ENCODE data around the gene ATG10.

ATG10 gene

GRCh38 chr5:82275216-82275664 is 303.4 kb downstream of the ATG10 start:
- Histone ChIP-seq H3K9ac (ENCODE audit: low read length) (peak overlapping the region; percentile 33), H3K9me3 (ENCODE audit: control insufficient read depth, low read depth, low read length) (no peaks in the 10 kb centered on the region), H3K27ac (ENCODE audit: low read length) (no peak overlapping the region), H3K27me3 (ENCODE audit: control insufficient read depth, insufficient read depth, low read length) (no peaks in the 10 kb centered on the region), H3K4me1 (ENCODE audit: control insufficient read depth, low read depth, low read length) (peaks cover 23% of the 10 kb centered on the region), H3K4me3 (ENCODE audit: low read length) (peak overlapping the region; percentile 6), H3K36me3 (ENCODE audit: control insufficient read depth, low read depth, low read length) (peaks cover 33% of the 10 kb centered on the region)

GRCh38 chr5:82276800-82277612 is 305.2 kb downstream of the ATG10 start:
- peaks cover 33% of the 10 kb centered on the region for H3K36me3 ChIP-seq (ENCODE audit: control insufficient read depth, low read depth, low read length)

GRCh38 chr5:82277613-82277986 is 305.8 kb downstream of the ATG10 start:
- Histone ChIP-seq H3K27ac (ENCODE audit: low read length) (peak overlapping the region; percentile 97), H3K4me1 (ENCODE audit: control insufficient read depth, low read depth, low read length) (peaks cover 18% of the 10 kb centered on the region), H3K27me3 (ENCODE audit: control insufficient read depth, insufficient read depth, low read length) (no peaks in the 10 kb centered on the region), H3K36me3 (ENCODE audit: control insufficient read depth, low read depth, low read length) (peaks cover 33% of the 10 kb centered on the region), H3K9ac (ENCODE audit: low read length) (peak overlapping the region; percentile 100), H3K9me3 (ENCODE audit: control insufficient read depth, low read depth, low read length) (no peaks in the 10 kb centered on the region), H3K4me3 (ENCODE audit: low read length) (peak overlapping the region; percentile 99)

More at GRCh38 chr5:82276800-82277612, 305.2 kb downstream of the ATG10 start:
- Histone ChIP-seq H3K9ac (ENCODE audit: low read length) (peak overlapping the region; percentile 100), H3K4me3 (ENCODE audit: low read length) (peak overlapping the region; percentile 99), H3K27ac (ENCODE audit: low read length) (peak overlapping the region; percentile 97), H3K4me1 (ENCODE audit: control insufficient read depth, low read depth, low read length) (peaks cover 18% of the 10 kb centered on the region), H3K27me3 (ENCODE audit: control insufficient read depth, insufficient read depth, low read length) (no peaks in the 10 kb centered on the region), H3K9me3 (ENCODE audit: control insufficient read depth, low read depth, low read length) (no peaks in the 10 kb centered on the region)

GRCh38 chr5:82277987-82278710 is 306.3 kb downstream of the ATG10 start, which contains the start of gene RPS23:
RPS23 (minus strand) TSS chr5:82278354; CDS start chr5:82278323, 31 bp downstream.
- Histone ChIP-seq H3K4me1 (ENCODE audit: control insufficient read depth, low read depth, low read length) (peaks cover 18% of the 10 kb centered on the region), H3K4me3 (ENCODE audit: low read length) (peak within 1 kb of the TSS; percentile 99), H3K9me3 (ENCODE audit: control insufficient read depth, low read depth, low read length) (no peaks in the 10 kb centered on the region), H3K36me3 (ENCODE audit: control insufficient read depth, low read depth, low read length) (peaks cover 33% of the 10 kb centered on the region), H3K27ac (ENCODE audit: low read length) (peak within 1 kb of the TSS; percentile 97), H3K9ac (ENCODE audit: low read length) (peak within 1 kb of the TSS; percentile 100), H3K27me3 (ENCODE audit: control insufficient read depth, insufficient read depth, low read length) (no peaks in the 10 kb centered on the region)

- H3K9me3 ChIP-seq (ENCODE audit: control insufficient read depth, low read depth, low read length): no peaks in the 10 kb centered on the region
- peaks cover 18% of the 10 kb centered on the region for H3K4me1 ChIP-seq (ENCODE audit: control insufficient read depth, low read depth, low read length)
- H3K9ac ChIP-seq (ENCODE audit: low read length): peak overlapping the region; percentile 100
- H3K27ac ChIP-seq (ENCODE audit: low read length): peak overlapping the region; percentile 97
- H3K27me3 ChIP-seq (ENCODE audit: control insufficient read depth, insufficient read depth, low read length): no peaks in the 10 kb centered on the region
- peaks cover 33% of the 10 kb centered on the region for H3K36me3 ChIP-seq (ENCODE audit: control insufficient read depth, low read depth, low read length)
- H3K4me3 ChIP-seq (ENCODE audit: low read length): peak overlapping the region; percentile 99
Measured at GRCh38 chr5:82278711-82279370, 307.0 kb downstream of the ATG10 start.

GRCh38 chr5:82283893-82284292 is 312.1 kb downstream of the ATG10 start:
- Histone ChIP-seq H3K27ac (ENCODE audit: low read length) (no peak overlapping the region), H3K4me3 (ENCODE audit: low read length) (no peak overlapping the region), H3K9me3 (ENCODE audit: control insufficient read depth, low read depth, low read length) (no peaks in the 10 kb centered on the region), H3K27me3 (ENCODE audit: control insufficient read depth, insufficient read depth, low read length) (no peaks in the 10 kb centered on the region), H3K9ac (ENCODE audit: low read length) (no peak overlapping the region), H3K4me1 (ENCODE audit: control insufficient read depth, low read depth, low read length) (no peaks in the 10 kb centered on the region), H3K36me3 (ENCODE audit: control insufficient read depth, low read depth, low read length) (no peaks in the 10 kb centered on the region)

- H3K27me3 ChIP-seq (ENCODE audit: control insufficient read depth, insufficient read depth, low read length): no peaks in the 10 kb centered on the region
- no peak overlapping the region for H3K27ac ChIP-seq (ENCODE audit: low read length)
- no peak overlapping the region for H3K4me3 ChIP-seq (ENCODE audit: low read length)
- peaks cover 5% of the 10 kb centered on the region for H3K4me1 ChIP-seq (ENCODE audit: control insufficient read depth, low read depth, low read length)
- H3K36me3 ChIP-seq (ENCODE audit: control insufficient read depth, low read depth, low read length): no peaks in the 10 kb centered on the region
- no peaks in the 10 kb centered on the region for H3K9me3 ChIP-seq (ENCODE audit: control insufficient read depth, low read depth, low read length)
- no peak overlapping the region for H3K9ac ChIP-seq (ENCODE audit: low read length)
Measured at GRCh38 chr5:82285206-82285605, 313.4 kb downstream of the ATG10 start.

GRCh38 chr5:82287625-82288024 is 315.8 kb downstream of the ATG10 start:
- Histone ChIP-seq H3K4me1 (ENCODE audit: control insufficient read depth, low read depth, low read length) (peaks cover 14% of the 10 kb centered on the region), H3K9ac (ENCODE audit: low read length) (no peak overlapping the region), H3K36me3 (ENCODE audit: control insufficient read depth, low read depth, low read length) (no peaks in the 10 kb centered on the region), H3K27me3 (ENCODE audit: control insufficient read depth, insufficient read depth, low read length) (no peaks in the 10 kb centered on the region), H3K9me3 (ENCODE audit: control insufficient read depth, low read depth, low read length) (no peaks in the 10 kb centered on the region), H3K27ac (ENCODE audit: low read length) (no peak overlapping the region), H3K4me3 (ENCODE audit: low read length) (no peak overlapping the region)

GRCh38 chr5:82290005-82290404 is 318.2 kb downstream of the ATG10 start:
- no peak overlapping the region for H3K9ac ChIP-seq (ENCODE audit: low read length)
- H3K9me3 ChIP-seq (ENCODE audit: control insufficient read depth, low read depth, low read length): no peaks in the 10 kb centered on the region
- H3K27me3 ChIP-seq (ENCODE audit: control insufficient read depth, insufficient read depth, low read length): no peaks in the 10 kb centered on the region
- H3K36me3 ChIP-seq (ENCODE audit: control insufficient read depth, low read depth, low read length): no peaks in the 10 kb centered on the region
- H3K4me3 ChIP-seq (ENCODE audit: low read length): no peak overlapping the region
- peaks cover 25% of the 10 kb centered on the region for H3K4me1 ChIP-seq (ENCODE audit: control insufficient read depth, low read depth, low read length)
- no peak overlapping the region for H3K27ac ChIP-seq (ENCODE audit: low read length)

- no peaks in the 10 kb centered on the region for H3K9me3 ChIP-seq (ENCODE audit: control insufficient read depth, low read depth, low read length)
- H3K27ac ChIP-seq (ENCODE audit: low read length): no peak overlapping the region
Measured at GRCh38 chr5:82290908-82291307, 319.1 kb downstream of the ATG10 start.

GRCh38 chr5:82291420-82291819 is 319.6 kb downstream of the ATG10 start:
- H3K4me1 ChIP-seq (ENCODE audit: control insufficient read depth, low read depth, low read length): peaks cover 38% of the 10 kb centered on the region
- H3K9ac ChIP-seq (ENCODE audit: low read length): no peak overlapping the region
- H3K9me3 ChIP-seq (ENCODE audit: control insufficient read depth, low read depth, low read length): no peaks in the 10 kb centered on the region
- no peaks in the 10 kb centered on the region for H3K27me3 ChIP-seq (ENCODE audit: control insufficient read depth, insufficient read depth, low read length)
- no peak overlapping the region for H3K27ac ChIP-seq (ENCODE audit: low read length)
- H3K36me3 ChIP-seq (ENCODE audit: control insufficient read depth, low read depth, low read length): no peaks in the 10 kb centered on the region
- no peak overlapping the region for H3K4me3 ChIP-seq (ENCODE audit: low read length)

More at GRCh38 chr5:82290908-82291307, 319.1 kb downstream of the ATG10 start:
- Histone ChIP-seq H3K4me1 (ENCODE audit: control insufficient read depth, low read depth, low read length) (peaks cover 33% of the 10 kb centered on the region), H3K4me3 (ENCODE audit: low read length) (no peak overlapping the region), H3K27me3 (ENCODE audit: control insufficient read depth, insufficient read depth, low read length) (no peaks in the 10 kb centered on the region), H3K36me3 (ENCODE audit: control insufficient read depth, low read depth, low read length) (no peaks in the 10 kb centered on the region), H3K9ac (ENCODE audit: low read length) (no peak overlapping the region)

All from iPS-18a (cell line).